A549 (cell line): Measurements from ENCODE around the gene GALNTL6.

Experiments used
- CTCF ChIP-seq: fragments of >200 bp; sonication (Bioruptor Twin); formaldehyde crosslinking; IDR thresholded peaks from 3 replicates; pipeline ENCODE4 v1.5.1; 2016
- ESRRA ChIP-seq: fragments of 150-350 bp; IDR thresholded peaks from 2 replicates; pipeline ENCODE4 v1.6.1; 2014; ENCODE audit warnings: mild to moderate bottlenecking, low read length, borderline replicate concordance
- POLR2AphosphoS2 ChIP-seq: conservative IDR thresholded peaks from 2 replicates; pipeline ENCODE4 v1.6.1; 2012; ENCODE audit warnings: low read length, improper control_type of control experiment, inconsistent platforms
- RAD21 ChIP-seq, 2 experiments: fragments of >200 bp in 1 of 2; sonication (Bioruptor Twin) in 1 of 2; formaldehyde crosslinking in 1 of 2; IDR thresholded peaks in 1 of 2; conservative IDR thresholded peaks in 1 of 2; 2 replicates in 1 of 2; 3 replicates in 1 of 2; pipeline ENCODE4 v1.6.1; 2012 to 2018; ENCODE audit warnings: inconsistent platforms in 1 of 2

- TF ChIP-seq RAD21 (conservative IDR thresholded peaks at IDR 0.05 in 1 of 2, IDR thresholded peaks at IDR 0.05 in 1 of 2) (no peak), POLR2AphosphoS2 (no peak), CTCF (no peak), ESRRA (no peak)
Measured at GRCh38 chr4:172857026-172857425, 1043.8 kb downstream of the GALNTL6 start.
